Measurements from ENCODE around the gene LRMDA. TPM values are rescaled to one million over a fixed set of nuclear protein-coding genes. Genes with fewer than 3 reads are reported as not detected.

The LRMDA gene
- total and polyA plus RNA-seq, 2 donors (not counting 3 experiments of a cell fraction or from before 2014, with no cell fraction given), result 9.7 to 18.0 TPM

GRCh38 chr10:75925999-75926398 is 494.6 kb downstream of the LRMDA start:
- no peak overlapping the region for H3K9ac ChIP-seq (replicated peaks; ENCODE audit: extremely low read depth, insufficient read depth, low read length)
- CTCF ChIA-PET, result interaction anchor here (1.0 to 2.6 kb wide), 3 partner anchors 16 to 530 kb away, joined by 4 to 12 read pairs (median 7); no protein-coding TSS in a partner anchor
- no peak for FAIRE-seq
- H3K9me1 ChIP-seq (replicated peaks; ENCODE audit: control insufficient read depth, extremely low read depth, insufficient read depth, low read length), result no peaks in the 10 kb centered on the region
- no peaks in the 10 kb centered on the region for H3K9me3 ChIP-seq (replicated peaks; ENCODE audit: control insufficient read depth, insufficient read depth, low read length)
- H3K79me2 ChIP-seq (ENCODE audit: control insufficient read depth, insufficient read depth, low read length), result no peaks in the 10 kb centered on the region
- H3K4me2 ChIP-seq (ENCODE audit: insufficient read depth, low read length), result no peak overlapping the region
- no TSS peak for BruUV-seq (replicated peaks)
- H3K4me3 ChIP-seq (replicated peaks in 1 of 3; ENCODE audit: insufficient read depth in 1 of 3, low read depth in 1 of 3, low read length in 3 of 3), result no peak overlapping the region
- no peaks in the 10 kb centered on the region for H3K4me1 ChIP-seq (ENCODE audit: control insufficient read depth, extremely low read depth, insufficient read depth, low read length)
- dilution Hi-C loops (cut with MboI; ENCODE audit: extremely low pct_ligation_motif_present, low sequenced_read_pairs) (no loop called here), intact Hi-C loops (cut with micrococcal nuclease) (loop anchor here (2.0 to 10.0 kb wide), 2 partner anchors 525 to 619 kb away; partner anchors contain the start of gene ZNF503)
- no peaks in the 10 kb centered on the region for H3K36me3 ChIP-seq (ENCODE audit: control insufficient read depth in 2 of 2, extremely low read depth in 1 of 2, insufficient read depth in 2 of 2, low read length in 2 of 2)
- H3K27me3 ChIP-seq (ENCODE audit: control insufficient read depth in 2 of 2, insufficient read depth in 2 of 2, low read length in 2 of 2), result no peaks in the 10 kb centered on the region
- no peak overlapping the region for H2AFZ ChIP-seq (ENCODE audit: low read depth, low read length)
- no peak overlapping the region for H3K27ac ChIP-seq (ENCODE audit: insufficient read depth, low read depth, low read length)
- POLR2A ChIA-PET, result no interaction called here
- no peak for DNase-seq (ENCODE audit: low read depth, low spot score)
- H4K20me1 ChIP-seq (replicated peaks; ENCODE audit: control insufficient read depth, extremely low read depth, insufficient read depth, low read length), result no peaks in the 10 kb centered on the region
- TF ChIP-seq MAX (IDR thresholded peaks at IDR 0.05; ENCODE audit: insufficient read depth, insufficient read length) (no peak), FOS (IDR thresholded peaks at IDR 0.05; ENCODE audit: borderline replicate concordance, insufficient read depth, low read length) (no peak), EZH2 (IDR thresholded peaks at IDR 0.05; ENCODE audit: borderline replicate concordance, low read depth, low read length, severe bottlenecking) (no peak), POLR2AphosphoS5 (IDR thresholded peaks at IDR 0.05; ENCODE audit: insufficient read depth, low read depth, low read length) (no peak), GATA2 (IDR thresholded peaks at IDR 0.05; ENCODE audit: insufficient read depth, insufficient read length, low read depth, low read length) (no peak), JUN (IDR thresholded peaks at IDR 0.05; ENCODE audit: borderline replicate concordance, insufficient read depth, insufficient read length, low read depth) (no peak), POLR2A (IDR thresholded peaks at IDR 0.05; ENCODE audit: low read depth, low read length) (no peak), MYC (IDR thresholded peaks at IDR 0.05; ENCODE audit: low read depth, low read length) (no peak)
- TF ChIP-seq, protein P1, sequence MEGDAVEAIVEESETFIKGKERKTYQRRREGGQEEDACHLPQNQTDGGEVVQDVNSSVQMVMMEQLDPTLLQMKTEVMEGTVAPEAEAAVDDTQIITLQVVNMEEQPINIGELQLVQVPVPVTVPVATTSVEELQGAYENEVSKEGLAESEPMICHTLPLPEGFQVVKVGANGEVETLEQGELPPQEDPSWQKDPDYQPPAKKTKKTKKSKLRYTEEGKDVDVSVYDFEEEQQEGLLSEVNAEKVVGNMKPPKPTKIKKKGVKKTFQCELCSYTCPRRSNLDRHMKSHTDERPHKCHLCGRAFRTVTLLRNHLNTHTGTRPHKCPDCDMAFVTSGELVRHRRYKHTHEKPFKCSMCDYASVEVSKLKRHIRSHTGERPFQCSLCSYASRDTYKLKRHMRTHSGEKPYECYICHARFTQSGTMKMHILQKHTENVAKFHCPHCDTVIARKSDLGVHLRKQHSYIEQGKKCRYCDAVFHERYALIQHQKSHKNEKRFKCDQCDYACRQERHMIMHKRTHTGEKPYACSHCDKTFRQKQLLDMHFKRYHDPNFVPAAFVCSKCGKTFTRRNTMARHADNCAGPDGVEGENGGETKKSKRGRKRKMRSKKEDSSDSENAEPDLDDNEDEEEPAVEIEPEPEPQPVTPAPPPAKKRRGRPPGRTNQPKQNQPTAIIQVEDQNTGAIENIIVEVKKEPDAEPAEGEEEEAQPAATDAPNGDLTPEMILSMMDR (IDR thresholded peaks at IDR 0.05; ENCODE audit: extremely low read depth in 1 of 2, insufficient read depth in 1 of 2, low read depth in 1 of 2, low read length in 2 of 2), result no peak
